GM23338 (cell line): ENCODE data around the gene ZP3. TPM values are rescaled to one million over a fixed set of nuclear protein-coding genes. Genes with fewer than 3 reads are reported as not detected.

Source experiments
- ATAC-seq: fragments of 200-7000 bp; cut with Tn5 transposase; 3 replicates; pipeline ENCODE4 v1.9.1; 2020
- DNase-seq: peaks from one replicate; pipeline ENCODE4 v3.0.0-alpha.2; 2015; ENCODE audit warnings: low spot score
- H2AFZ ChIP-seq: fragments of 200-600 bp; sonication (generic); 2 replicates; pipeline ENCODE4 v1.8.0; 2016; ENCODE audit warnings: antibody characterized with exemption, mild to moderate bottlenecking, moderate library complexity
- H3F3A ChIP-seq: fragments of 200-600 bp; sonication (generic); replicated peaks from 2 replicates; pipeline ENCODE4 v1.8.0; 2017; ENCODE audit warnings: antibody characterized with exemption, mixed run types, low read depth
- H3K27ac ChIP-seq: fragments of 200-600 bp; sonication (generic); 2 replicates; pipeline ENCODE4 v1.6.1; 2016; ENCODE audit warnings: low read depth
- H3K27me3 ChIP-seq: fragments of 200-600 bp; sonication (generic); 2 replicates; pipeline ENCODE4 v1.8.0; 2016; ENCODE audit warnings: mild to moderate bottlenecking, mixed run types, moderate library complexity; ENCODE audit not compliant: insufficient read depth
- H3K36me3 ChIP-seq: fragments of 200-600 bp; sonication (generic); 2 replicates; pipeline ENCODE4 v1.8.0; 2016; ENCODE audit warnings: mild to moderate bottlenecking; ENCODE audit not compliant: insufficient read depth
- H3K4me1 ChIP-seq: fragments of 200-600 bp; sonication (generic); 2 replicates; pipeline ENCODE4 v1.8.0; 2016; ENCODE audit warnings: mild to moderate bottlenecking, moderate library complexity; ENCODE audit not compliant: insufficient read depth
- H3K4me2 ChIP-seq: fragments of 200-600 bp; sonication (generic); 2 replicates; pipeline ENCODE4 v1.7.1; 2017; ENCODE audit warnings: mixed run types
- H3K4me3 ChIP-seq: fragments of 200-600 bp; sonication (generic); 2 replicates; pipeline ENCODE4 v1.6.1; 2016; ENCODE audit warnings: mixed run types
- H3K79me2 ChIP-seq: fragments of 200-600 bp; sonication (generic); replicated peaks from 2 replicates; pipeline ENCODE4 v1.8.0; 2017; ENCODE audit warnings: mild to moderate bottlenecking; ENCODE audit not compliant: insufficient read depth
- H3K9me2 ChIP-seq: fragments of 200-600 bp; sonication (generic); 2 replicates; pipeline ENCODE4 v1.8.0; 2017; ENCODE audit not compliant: insufficient read depth
- H4K20me1 ChIP-seq: fragments of 200-600 bp; sonication (generic); replicated peaks from 2 replicates; pipeline ENCODE4 v1.8.0; 2017; ENCODE audit warnings: mild to moderate bottlenecking; ENCODE audit not compliant: insufficient read depth
- H3K27ac Mint-ChIP-seq: 2 replicates; pipeline ENCODE4 v1.8.0; 2020; ENCODE audit warnings: inconsistent platforms, mild to moderate bottlenecking, moderate library complexity, mixed read lengths
- H3K27me3 Mint-ChIP-seq: 3 replicates; pipeline ENCODE4 v1.8.0; 2022; ENCODE audit warnings: low read depth, mild to moderate bottlenecking, moderate library complexity, mixed read lengths, inconsistent platforms; ENCODE audit not compliant: insufficient read depth, poor library complexity
- H3K36me3 Mint-ChIP-seq: 3 replicates; pipeline ENCODE4 v1.8.0; 2021; ENCODE audit warnings: low read depth, mild to moderate bottlenecking, inconsistent platforms, moderate library complexity, mixed read lengths
- H3K4me1 Mint-ChIP-seq: 3 replicates; pipeline ENCODE4 v1.8.0; 2020; ENCODE audit warnings: mild to moderate bottlenecking, inconsistent platforms, mixed read lengths
- H3K4me3 Mint-ChIP-seq: 3 replicates; pipeline ENCODE4 v1.8.0; 2021; ENCODE audit warnings: moderate library complexity, mild to moderate bottlenecking, inconsistent platforms, mixed read lengths
- H3K9me3 Mint-ChIP-seq: 3 replicates; pipeline ENCODE4 v1.8.0; 2020; ENCODE audit warnings: moderate library complexity, mild to moderate bottlenecking, inconsistent platforms, mixed read lengths
- CREB1 ChIP-seq: fragments of 250-450 bp; sonication (Bioruptor Pico); IDR thresholded peaks from 2 replicates; pipeline ENCODE4 v1.5.0; 2020; ENCODE audit warnings: low read depth, mild to moderate bottlenecking, moderate library complexity
- CTCF ChIP-seq, 2 experiments: fragments of 200-600 bp in 1 of 2; sonication (generic) in 1 of 2; conservative IDR thresholded peaks; 2 replicates each; pipeline versions ENCODE4 v1.5.1 to v1.6.1; 2016 to 2017; ENCODE audit warnings: antibody characterized with exemption in 2 of 2, low read depth in 2 of 2, mild to moderate bottlenecking in 2 of 2, moderate library complexity in 1 of 2
- ETS1 ChIP-seq: IDR thresholded peaks from 2 replicates; pipeline ENCODE4 v1.6.1; 2016; ENCODE audit warnings: antibody characterized with exemption
- EZH2 ChIP-seq: fragments of 200-600 bp; sonication (generic); IDR thresholded peaks from one replicate; pipeline ENCODE4 v1.8.0; 2017; ENCODE audit warnings: antibody characterized with exemption, mild to moderate bottlenecking, low read depth; ENCODE audit not compliant: unreplicated experiment
- EZH2phosphoT487 ChIP-seq: fragments of 200-600 bp; sonication (generic); IDR thresholded peaks from one replicate; pipeline ENCODE4 v1.8.1; 2018; ENCODE audit warnings: antibody characterized with exemption; ENCODE audit not compliant: unreplicated experiment
- JUNB ChIP-seq: IDR thresholded peaks from one replicate; pipeline ENCODE4 v1.6.1; 2016; ENCODE audit warnings: antibody characterized with exemption; ENCODE audit not compliant: unreplicated experiment
- NANOG ChIP-seq: IDR thresholded peaks from 2 replicates; pipeline ENCODE4 v1.6.1; 2016; ENCODE audit warnings: antibody characterized with exemption, borderline replicate concordance
- POLR2AphosphoS5 ChIP-seq: IDR thresholded peaks from 2 replicates; pipeline ENCODE4 v1.6.1; 2016; ENCODE audit warnings: antibody characterized with exemption, low read depth
- REST ChIP-seq: IDR thresholded peaks from one replicate; pipeline ENCODE4 v1.6.1; 2018; ENCODE audit warnings: antibody characterized with exemption; ENCODE audit not compliant: unreplicated experiment
- STAT1 ChIP-seq: IDR thresholded peaks from one replicate; pipeline ENCODE4 v1.6.1; 2016; ENCODE audit warnings: antibody characterized with exemption; ENCODE audit not compliant: unreplicated experiment
- ZNF114 ChIP-seq: fragments of 250-450 bp; sonication (Bioruptor Pico); IDR thresholded peaks from 2 replicates; pipeline ENCODE4 v1.5.0; 2020; ENCODE audit warnings: mild to moderate bottlenecking, moderate library complexity
- ZNF331 ChIP-seq: fragments of 250-450 bp; sonication (Bioruptor Pico); IDR thresholded peaks from 2 replicates; pipeline ENCODE4 v1.5.0; 2020; ENCODE audit warnings: low read depth, mild to moderate bottlenecking, moderate library complexity
- ZNF462 ChIP-seq: fragments of 250-450 bp; sonication (Bioruptor Pico); IDR thresholded peaks from 2 replicates; pipeline ENCODE4 v1.5.0; 2020; ENCODE audit warnings: mild to moderate bottlenecking, moderate library complexity
- polyA plus RNA-seq: library from polyadenylated mRNA; unstranded; fragments of >200 nt; fragmentation: Nextera tagmentation; extraction: Ambion mirVana; gene quantifications from 2 replicates; pipeline ENCODE4 v1.2.1, GENCODE V29; 2016
- total RNA-seq: library from RNA; depleted of rRNA; stranded (reverse); fragments of >200 nt; shearing (Covaris generic); gene quantifications from 2 replicates; pipeline ENCODE4 v1.2.3, GENCODE V29; 2014

ZP3 gene
- total and polyA plus RNA-seq, 2 experiments from 2014 or later = 5.1 to 9.6 TPM

- Histone ChIP-seq H3K4me2 (no peak overlapping the region), H2AFZ (no peak overlapping the region), H3K36me3 (no peaks in the 10 kb centered on the region), H4K20me1 (no peaks in the 10 kb centered on the region), H3K9me2 (no peaks in the 10 kb centered on the region), H3K27me3 (no peaks in the 10 kb centered on the region), H3K79me2 (no peaks in the 10 kb centered on the region), H3K4me3 (no peak overlapping the region), H3K27ac (no peak overlapping the region), H3F3A (no peaks in the 10 kb centered on the region; the same call in 1 of the 2 replicates), H3K4me1 (peaks cover 10% of the 10 kb centered on the region)
- no peak overlapping the region for H3K27ac Mint-ChIP-seq
- H3K9me3 Mint-ChIP-seq = no peaks in the 10 kb centered on the region
- ATAC-seq (no peak), DNase-seq (no peak)
- H3K4me1 Mint-ChIP-seq = peaks cover 18% of the 10 kb centered on the region
- no peaks in the 10 kb centered on the region for H3K36me3 Mint-ChIP-seq
- peaks cover 9% of the 10 kb centered on the region for H3K27me3 Mint-ChIP-seq
- TF ChIP-seq EZH2phosphoT487 (no peak), STAT1 (no peak), ETS1 (no peak), ZNF331 (CRISPR knock-in tag) (no peak), CREB1 (CRISPR knock-in tag) (no peak), EZH2 (no peak), ZNF462 (CRISPR knock-in tag) (no peak), NANOG (no peak), POLR2AphosphoS5 (no peak), ZNF114 (CRISPR knock-in tag) (no peak), CTCF (conservative IDR thresholded peaks at IDR 0.05; ENCODE audit: low read depth in 2 of 2) (no peak), REST (no peak), JUNB (no peak)
- no peak overlapping the region for H3K4me3 Mint-ChIP-seq
These were observed 12.5 kb upstream of the ZP3 start for GRCh38 chr7:76412249-76412648.
